Amniotic stem cell (primary cell): ENCODE measurements around the gene SRCAP.
"Not testable (repeated sequence)": the region's sequence is repeated elsewhere in the genome, so short reads cannot be mapped to it uniquely, and the experiment has no call there.

Source experiments
- DNase-seq: peaks from one replicate; lab custom pipeline; 2025; lab: John Stamatoyannopoulos, UW

The SRCAP gene

DNA sequence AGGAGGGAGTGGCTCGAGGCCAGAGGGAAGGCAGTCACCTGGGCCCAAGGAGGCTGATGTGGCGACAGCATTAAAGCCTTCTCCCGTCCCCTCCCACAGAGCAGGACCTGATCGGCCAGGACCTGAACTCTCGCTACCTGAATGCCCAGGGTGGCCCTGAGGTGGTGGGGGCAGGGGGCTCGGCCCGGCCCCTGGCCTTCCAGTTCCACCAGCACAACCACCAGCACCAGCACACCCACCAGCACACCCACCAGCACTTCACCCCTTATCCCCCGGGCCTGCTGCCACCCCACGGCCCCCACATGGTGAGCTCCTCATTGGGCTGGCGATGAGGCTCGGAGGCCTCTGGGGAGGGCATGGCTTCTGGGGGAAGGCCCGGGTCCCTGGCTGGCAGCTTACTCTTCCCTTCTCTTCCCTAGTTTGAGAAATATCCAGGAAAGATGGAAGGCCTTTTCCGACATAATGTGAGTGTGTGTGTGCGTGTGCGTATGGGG is 34.3 kb upstream of the SRCAP start:
- DNase-seq, result no peak

GRCh38 chr16:30665155-30665829 is 33.7 kb upstream of the SRCAP start:
- DNase-seq, result no peak

DNA sequence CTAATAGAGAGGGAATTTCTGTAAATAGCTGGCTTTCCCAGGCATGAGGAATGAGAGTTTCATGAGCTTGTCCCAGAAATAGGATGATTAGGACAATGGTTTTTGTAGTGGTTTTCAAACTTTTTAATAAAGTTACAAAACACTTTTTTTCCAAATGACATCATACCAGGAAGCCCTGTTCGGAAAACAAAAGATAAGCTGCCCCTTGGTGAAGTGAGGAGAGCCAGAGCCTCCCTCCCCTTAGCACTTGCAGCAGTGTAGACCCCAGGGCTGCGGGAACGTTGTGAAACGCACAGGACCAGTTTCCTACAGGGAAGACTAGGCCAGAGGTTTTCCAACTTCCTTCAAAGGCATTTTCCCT is 33.2 kb upstream of the SRCAP start:
- no peak for DNase-seq

DNA sequence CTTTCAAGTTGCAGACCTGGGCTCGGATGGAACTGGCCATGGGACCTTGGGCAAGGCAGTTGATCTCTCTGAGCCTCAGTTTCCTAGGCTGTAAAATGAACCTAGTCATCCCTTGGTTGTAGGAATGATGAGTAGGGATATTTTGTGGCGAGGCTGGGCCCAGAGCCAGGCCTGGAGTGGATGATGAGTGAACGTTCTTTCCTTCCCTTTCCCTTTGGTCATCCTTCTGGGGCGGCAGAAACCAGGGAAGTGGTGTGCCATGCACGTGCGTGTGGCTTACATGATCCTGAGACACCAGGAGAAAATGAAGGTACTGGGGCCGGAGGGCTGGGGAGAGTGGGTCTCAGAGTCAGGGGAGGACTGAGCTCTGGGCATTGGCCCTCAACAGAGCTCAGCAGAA is 32.3 kb upstream of the SRCAP start:
- no peak for DNase-seq

DNA sequence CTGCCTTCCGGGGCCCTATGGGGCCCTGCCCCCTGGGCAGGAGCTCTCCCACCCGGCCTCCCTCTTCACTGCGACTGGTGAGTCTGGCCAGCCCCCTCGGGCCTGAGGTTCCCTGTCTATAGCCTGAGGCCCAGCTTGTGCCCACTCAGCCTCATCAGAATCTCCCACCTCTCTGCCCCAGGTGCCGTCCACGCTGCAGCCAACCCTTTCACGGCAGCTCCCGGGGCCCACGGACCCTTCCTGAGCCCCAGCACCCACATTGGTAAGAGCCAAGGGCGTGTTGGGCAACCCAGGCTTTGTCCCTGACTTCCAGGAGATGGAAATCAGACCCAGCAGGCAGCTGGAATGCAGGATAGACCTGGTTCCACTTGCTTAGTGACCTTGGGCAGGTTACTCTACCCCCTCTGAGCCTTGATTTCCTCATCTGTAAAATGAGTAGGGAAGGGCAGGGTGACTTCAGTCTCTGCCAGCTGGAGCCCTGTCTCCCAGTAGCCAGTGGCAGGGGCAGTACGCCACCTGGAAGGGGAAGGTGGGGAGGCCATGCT is 31.5 kb upstream of the SRCAP start:
- DNase-seq, result no peak

- no peak for DNase-seq
These were observed 30.6 kb upstream of the SRCAP start for GRCh38 chr16:30668393-30668792.

- DNase-seq, result no peak
These were observed 29.7 kb upstream of the SRCAP start for GRCh38 chr16:30669026-30669902.

- DNase-seq, result no peak
These were observed 28.8 kb upstream of the SRCAP start for GRCh38 chr16:30669903-30670824.

DNA sequence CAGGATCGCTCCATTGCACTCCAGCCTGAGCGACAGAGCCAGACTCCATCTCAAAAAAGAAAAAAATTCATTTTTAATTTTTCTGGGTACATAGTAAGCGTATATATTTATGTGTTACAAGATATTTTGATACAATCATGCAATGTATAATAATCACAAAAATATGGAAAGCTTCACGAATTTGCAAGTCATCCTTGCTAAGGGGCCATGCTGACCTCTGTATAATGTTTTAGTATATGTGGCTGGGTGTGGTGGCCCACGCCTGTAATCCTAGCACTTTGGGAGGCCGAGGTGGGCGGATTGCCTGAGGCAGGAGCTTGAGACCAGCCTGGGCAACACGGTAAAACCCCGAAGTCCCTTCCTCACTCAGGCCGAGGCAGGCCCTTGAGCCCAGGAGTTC is 23.8 kb upstream of the SRCAP start:
- DNase-seq, result no peak

- no peak for DNase-seq
These were observed 20.9 kb upstream of the SRCAP start for GRCh38 chr16:30677931-30678585.

GRCh38 chr16:30678586-30678970 is 20.4 kb upstream of the SRCAP start:
- no peak for DNase-seq

GRCh38 chr16:30680326-30680725 is 18.6 kb upstream of the SRCAP start:
- no peak for DNase-seq

DNA sequence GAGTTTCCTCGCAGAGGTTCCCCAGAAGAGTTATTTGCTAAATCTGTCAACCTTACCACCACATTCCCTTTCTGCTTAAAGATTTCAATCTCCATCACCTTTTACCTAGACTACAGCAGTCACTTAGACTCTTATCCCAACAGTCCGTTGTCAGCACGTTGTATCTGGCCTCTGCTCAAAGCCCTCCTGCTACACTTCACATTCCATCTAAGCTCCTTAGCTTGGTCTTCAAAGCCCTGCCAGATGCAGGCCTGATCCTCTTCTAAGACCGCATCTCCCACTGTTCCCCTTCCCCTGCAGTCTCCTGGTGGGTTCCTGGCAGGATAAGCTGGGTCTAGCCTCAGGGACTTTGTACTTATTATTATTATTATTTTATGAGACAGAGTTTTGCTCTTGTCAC is 10.3 kb upstream of the SRCAP start:
- no peak for DNase-seq

DNA sequence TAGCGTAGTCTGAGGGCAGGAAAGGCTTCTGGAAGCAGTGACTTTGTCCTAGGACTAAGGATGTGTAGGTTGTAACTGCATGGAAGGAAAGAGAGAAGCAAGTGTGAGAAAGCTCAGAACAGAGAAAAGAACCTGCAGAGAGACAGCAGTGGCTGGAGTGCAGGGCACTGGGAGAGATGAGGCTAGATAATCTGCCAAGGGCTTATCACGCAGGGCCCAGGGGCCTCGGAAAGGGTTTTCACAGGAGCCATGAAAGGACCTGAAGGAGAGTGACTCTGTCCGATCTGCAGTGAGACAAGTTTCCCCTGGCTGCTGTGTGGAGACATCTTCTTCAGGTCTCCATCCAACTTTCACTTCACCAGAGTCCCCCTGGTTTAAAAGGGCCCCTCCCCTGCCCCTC is 7.1 kb upstream of the SRCAP start:
- no peak for DNase-seq

DNA sequence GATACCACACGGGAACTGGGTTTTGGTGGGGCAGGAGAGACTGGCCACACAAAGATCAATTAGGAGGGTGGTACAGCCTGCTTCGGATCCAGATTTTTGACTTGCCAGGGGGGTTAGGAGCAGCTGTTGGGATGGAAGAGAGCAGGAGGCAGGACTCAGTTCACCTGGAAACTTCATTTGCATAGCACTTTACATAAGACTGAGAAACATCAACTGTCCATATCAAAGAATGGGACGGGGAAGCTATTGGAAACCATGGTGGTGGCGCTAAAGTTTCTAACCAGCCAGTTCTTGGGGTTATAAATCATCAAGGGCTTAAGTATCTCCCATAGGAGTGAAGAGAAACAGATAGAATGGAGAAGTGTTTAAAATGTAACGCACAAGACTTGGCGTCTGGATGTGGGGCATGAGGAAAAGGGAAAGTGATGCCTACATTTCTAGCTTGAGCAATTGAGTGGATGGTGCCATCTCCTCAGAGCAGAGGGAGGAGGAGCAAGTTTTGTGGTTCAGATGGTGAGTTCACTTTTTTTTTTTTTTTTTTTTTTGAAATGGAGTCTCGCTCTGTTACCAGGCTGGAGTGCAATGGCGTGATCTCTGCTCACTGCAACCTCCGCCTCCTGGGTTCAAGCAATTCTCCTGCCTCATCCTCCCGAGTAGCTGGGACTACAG is 6.4 kb upstream of the SRCAP start:
- DNase-seq, result no peak

DNA sequence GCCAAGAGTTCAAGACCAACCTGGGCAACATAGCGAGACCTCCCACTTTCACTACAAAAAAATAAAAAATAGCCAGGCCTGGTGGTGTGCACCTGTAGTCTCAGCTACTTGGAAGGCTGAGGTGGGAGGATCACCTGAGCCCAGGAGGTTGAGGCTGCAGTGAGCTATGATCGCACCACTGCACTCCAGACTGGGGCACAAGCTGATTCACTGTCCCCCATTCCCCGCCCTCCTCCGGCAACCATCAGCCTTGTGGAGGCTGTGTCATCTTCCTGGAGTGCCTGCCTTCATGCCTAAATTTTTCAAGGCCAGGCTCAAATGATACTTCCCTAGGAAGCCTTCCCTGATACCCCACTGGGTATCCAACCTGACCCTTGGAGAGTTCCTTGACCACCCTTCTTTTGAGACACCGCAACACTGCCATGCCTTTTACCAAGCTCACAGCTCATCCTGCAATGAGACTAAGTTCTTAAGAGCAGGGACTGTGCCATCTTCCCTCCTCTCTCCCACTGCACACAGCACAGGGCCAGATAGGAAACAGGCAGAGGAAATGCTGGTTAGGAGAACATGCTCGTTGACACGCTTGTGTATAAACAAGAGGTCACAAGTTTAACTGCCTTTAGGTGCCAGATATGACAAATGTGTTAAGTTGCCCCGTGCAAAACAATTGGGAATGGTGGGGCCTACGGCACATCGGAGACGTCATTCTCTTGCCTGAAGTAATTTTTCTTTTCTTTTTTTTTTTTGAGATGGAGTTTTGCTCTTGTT is 3.9 kb upstream of the SRCAP start:
- DNase-seq, result no peak

DNA sequence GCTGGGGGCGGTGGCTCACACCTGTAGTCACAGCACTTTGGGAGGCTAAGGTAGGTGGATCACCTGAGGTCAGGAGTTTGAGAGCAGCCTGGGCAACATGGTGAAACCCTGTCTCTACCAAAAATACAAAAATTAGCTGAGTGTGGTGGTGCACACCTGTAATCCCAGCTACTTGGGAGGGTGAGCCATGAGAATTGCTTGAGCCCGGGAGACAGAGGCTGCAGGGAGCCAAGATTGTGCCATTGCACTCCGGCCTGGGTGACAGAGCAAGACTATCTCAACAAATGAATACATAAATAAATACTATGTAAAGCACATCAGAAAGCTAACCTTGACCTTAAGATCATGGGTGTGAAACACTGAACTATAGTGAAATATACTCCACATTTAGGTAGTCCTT is 2.3 kb upstream of the SRCAP start:
- DNase-seq, result not testable (repeated sequence)

DNA sequence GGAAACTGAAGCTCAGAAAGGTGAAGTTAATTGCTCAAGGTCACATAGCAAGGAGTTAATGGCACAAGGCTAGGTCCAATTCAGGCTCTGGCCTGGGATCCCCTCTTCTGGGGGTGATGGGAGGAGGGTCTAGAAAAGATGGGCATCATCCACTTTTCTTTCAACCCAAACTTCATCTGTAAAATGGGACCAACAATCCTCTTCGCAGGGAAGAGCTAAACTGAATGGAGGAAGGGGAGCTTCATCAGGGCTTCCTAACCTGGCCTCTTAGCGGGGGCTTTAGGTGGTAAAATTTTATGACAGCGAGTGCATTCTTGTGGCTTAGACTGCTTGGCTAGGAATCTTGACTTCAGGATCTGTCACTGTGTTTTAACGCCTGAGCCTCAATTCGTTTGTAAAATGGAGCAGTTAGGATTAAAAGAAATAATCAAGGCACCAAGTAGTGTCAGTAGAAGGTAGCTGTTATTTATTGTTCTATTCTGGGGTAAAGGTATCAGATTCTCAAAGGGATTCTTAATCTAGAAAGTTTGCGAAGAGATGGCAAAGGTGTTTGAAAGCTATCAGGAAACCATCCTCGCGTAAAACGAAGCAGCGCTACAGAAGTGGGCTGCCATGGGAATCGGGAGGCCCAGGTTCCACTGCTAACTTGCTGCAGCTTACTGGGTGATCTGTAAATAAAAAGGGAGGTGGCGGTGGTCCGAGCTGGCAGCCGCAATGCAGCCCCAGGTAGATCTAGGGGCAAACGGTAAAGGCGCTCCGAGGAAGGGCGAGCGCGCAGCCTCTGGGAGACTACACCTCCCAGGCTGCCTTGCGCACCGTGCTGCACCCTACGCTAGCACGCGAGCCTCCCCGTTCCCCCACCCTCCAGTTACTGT is 1.5 kb upstream of the SRCAP start:
- peak; percentile 92 for DNase-seq

DNA sequence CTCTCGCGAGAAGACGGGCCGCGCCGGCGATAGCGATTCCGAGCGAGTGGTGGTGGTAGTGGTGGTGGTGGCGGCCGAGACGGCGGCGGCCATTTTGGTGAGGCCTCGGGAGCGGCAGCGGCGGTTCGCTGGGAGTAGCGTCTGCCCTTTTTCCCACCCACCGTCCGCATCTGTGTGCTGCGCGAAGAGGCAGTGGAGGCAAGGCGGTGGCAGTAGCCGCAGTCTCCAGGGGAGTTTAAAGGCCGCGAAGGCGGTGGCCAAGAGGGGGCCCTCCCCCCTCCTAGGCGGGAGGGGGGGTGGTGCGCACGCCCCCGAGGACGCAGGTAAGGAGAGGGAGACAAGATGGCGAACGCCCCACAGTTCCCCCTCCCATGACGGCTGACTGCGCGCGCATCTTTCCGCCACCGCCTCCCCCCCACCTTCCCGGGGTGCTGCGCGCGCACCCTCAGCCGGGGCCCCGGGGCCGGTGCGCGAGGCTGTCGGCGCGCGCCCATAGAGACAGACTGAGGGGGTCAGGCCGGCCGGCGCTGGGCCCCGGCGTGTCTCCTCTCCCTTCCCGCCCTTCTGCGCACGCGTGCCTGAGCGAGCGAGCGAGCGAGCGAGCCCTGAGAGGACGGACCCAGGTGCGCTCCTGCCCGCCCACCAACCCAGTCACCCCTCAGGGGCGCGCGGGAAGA is 694 bp upstream of the SRCAP start:
- peak; percentile 63 for DNase-seq
